Measurements from ENCODE around the gene TRMT10A.
A peak's percentile ranks its signal among the peaks of the same experiment; 100 is the strongest.

TRMT10A gene

GRCh38 chr4:99563310-99564186 lies at the start of gene TRMT10A:
Gene TRMT10A, minus strand, starts transcription at chr4:99564039. Its CDS starts 4,701 bp downstream, at chr4:99559338.
- peak; percentile 100 for DNase-seq

DNA sequence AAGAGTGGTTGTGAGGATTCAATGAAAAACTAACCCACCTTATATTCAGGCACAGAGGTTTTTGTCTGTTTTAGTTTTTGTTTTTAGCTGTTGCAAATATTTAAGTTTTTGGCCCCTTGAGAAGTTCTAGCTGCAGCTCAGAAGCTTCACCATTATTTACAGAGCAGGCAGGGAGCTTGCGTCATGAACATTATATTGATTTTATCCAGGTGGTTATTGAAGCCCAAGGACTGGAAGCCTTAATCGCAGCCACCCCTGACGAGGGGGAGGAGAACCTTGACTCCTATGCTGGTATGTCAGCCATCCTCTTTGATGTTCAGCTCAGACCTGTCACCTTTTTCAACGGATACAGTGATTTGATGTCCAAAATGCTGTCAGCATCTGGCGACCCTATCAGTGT lies 48.9 kb upstream of the TRMT10A start:
- DNase-seq = no peak

DNA sequence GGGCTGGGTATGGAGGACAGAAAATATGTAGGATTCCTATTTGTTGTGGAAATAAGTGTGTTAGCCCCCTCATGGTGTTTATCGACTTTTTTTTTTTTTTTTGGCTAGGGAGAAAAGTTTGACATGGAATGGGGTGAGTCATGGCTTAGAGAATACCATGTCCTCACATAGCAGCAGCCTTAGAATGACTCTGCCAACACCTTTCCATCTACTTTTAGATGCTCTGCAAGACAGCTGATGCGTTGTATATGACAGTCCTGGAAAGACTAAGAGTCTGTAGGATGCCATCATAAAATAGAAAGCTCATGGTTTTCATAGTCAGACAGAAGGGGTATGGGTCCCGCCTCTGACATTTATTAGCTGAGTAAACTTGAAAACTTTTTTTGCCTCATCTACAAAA lies 48.4 kb upstream of the TRMT10A start:
- DNase-seq = no peak

DNA sequence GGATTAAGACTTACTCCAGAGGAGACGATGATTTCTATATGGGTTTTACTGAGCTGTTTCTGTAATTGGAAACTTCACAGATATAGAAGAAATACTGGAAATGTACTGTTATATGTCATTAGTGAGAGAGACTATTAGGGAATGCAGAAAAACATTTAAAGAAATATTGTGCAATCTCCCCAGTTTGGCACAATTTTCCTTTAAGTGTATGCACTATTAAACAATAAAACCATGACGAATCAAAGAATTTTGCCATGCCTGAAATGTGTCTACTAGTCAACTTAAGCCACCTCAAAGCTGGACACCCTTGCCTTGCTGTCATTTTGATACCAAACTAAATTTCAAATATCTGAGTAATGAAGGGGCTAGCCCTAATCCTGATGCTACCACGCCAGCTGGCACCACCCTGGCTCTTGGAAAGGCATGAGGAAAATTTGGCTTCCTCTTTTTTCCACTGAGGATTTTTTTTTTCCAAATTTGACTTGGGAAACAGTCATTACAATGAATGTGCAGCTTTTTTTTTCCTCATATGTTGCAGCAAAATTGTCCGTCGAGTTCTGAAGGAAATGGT lies 46.9 kb upstream of the TRMT10A start:
- no peak for DNase-seq

GRCh38 chr4:99608417-99608816 lies 44.6 kb upstream of the TRMT10A start:
- DNase-seq = no peak

- no peak for DNase-seq
Observed at GRCh38 chr4:99606716-99607115, 42.9 kb upstream of the TRMT10A start.

- DNase-seq = no peak
Observed at GRCh38 chr4:99594818-99595217, 31.0 kb upstream of the TRMT10A start.

- no peak for DNase-seq
Observed at GRCh38 chr4:99593781-99594641, 30.2 kb upstream of the TRMT10A start.

DNA sequence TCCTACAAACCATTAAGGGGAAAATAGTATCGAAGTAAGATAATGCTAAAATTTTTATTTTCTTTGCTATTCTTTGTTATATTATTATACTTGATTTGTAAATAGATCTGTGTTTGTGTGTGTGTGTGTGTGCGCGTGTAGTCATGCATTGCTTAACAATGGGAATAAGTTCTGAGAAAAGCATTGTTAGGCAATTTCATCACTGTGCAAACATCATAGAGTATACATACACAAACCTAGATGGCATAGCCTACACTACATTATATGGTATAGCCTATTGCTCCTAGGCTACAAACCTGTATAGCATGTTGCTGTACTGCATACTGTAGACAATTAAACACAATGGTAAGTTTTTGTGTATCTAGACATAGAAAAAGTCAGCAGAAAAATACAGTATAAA lies 27.9 kb upstream of the TRMT10A start:
- DNase-seq = no peak

DNA sequence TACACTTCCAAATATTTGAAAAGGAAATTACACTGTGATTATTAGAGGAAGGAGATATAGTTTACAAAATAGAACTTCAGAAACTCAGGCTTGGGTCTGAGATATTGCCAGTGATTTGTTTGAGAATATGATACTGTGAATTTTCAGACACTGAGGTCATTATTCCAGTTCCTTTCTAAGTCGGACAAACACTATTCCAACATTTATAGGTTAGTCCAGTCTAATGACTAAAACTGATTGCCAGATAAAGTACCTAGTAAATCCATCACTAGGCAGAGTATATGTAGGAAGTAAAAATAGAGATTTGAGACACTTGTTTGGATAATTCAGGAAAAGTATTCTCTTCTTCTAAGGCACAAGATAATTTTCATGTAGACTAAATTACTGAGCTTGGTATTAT lies 24.0 kb upstream of the TRMT10A start:
- DNase-seq = no peak

- DNase-seq = no peak
Observed at GRCh38 chr4:99587309-99587708, 23.5 kb upstream of the TRMT10A start.

DNA sequence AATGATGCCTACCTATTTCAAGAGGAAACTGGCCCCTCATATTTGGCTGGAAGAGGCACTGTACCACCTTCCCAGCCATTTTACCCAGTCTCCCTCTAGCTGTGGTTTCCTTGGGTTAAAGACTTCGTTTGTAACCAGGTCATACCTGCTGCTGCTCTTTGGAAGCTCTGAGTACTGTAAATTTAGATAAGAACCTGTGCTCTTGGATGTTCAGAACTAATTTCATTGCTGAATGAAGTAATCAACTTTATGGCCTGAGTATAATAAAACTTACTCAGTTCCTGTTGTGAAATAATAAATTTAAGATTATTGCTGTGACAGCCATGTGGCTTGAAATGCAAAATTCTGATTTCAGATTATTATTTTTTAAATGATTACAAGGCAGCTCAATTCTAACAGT lies 23.0 kb upstream of the TRMT10A start:
- DNase-seq = no peak

DNA sequence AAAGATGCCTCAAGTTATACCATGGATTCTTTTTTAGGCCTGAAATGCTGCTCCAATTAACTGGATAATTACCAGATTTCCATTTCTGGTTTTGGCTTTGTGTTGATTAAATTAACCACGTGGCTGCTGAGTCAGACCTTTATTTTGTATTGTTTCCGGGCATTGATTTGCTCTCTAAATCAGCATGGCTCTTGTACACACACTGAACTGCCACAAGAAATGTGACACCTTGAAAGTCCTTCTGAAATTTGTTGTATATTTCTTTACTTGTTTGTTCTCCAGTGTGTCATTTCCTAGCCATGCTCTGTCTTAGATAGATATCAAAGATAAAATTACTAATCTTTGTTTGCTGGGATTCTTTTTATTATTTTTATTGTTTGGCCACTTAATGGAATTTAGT lies 22.5 kb upstream of the TRMT10A start:
- DNase-seq = no peak

DNA sequence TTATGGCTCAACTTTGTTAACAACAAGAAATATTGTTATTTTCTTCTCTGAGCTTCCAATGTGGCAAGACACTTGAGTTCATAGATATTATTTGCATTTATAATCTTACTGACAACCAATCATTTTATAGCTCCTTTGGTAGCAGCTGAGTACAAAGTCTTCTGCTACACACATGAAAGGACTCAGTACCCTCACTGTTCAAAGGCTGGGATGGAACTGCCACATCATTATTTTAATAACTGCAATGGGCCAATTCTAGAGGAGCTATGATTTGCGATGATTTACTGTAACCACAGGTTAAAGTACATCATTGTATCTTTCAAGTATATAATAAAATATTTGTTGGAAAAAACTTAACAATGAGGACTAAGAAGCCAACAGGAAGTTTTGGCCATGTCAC lies 21.7 kb upstream of the TRMT10A start:
- no peak for DNase-seq

DNA sequence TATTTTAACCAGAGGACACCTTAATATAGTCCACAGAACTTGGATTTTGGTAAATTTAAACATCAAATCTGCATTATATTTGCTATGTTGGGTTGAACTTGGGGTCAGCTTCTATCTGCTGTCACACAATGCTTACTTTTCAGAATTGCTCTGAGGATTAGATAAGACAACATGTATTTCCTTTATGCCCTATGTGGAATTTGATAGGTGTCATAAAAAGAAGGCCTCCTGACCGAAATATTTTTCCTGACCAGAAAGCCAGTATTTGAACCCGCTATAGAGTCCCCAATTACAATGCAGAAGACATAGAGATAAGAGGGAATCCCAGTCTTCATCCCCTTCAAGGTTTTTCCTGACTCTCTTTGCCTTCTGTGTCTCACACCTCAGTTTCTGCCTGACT lies 14.9 kb upstream of the TRMT10A start:
- DNase-seq = no peak

DNA sequence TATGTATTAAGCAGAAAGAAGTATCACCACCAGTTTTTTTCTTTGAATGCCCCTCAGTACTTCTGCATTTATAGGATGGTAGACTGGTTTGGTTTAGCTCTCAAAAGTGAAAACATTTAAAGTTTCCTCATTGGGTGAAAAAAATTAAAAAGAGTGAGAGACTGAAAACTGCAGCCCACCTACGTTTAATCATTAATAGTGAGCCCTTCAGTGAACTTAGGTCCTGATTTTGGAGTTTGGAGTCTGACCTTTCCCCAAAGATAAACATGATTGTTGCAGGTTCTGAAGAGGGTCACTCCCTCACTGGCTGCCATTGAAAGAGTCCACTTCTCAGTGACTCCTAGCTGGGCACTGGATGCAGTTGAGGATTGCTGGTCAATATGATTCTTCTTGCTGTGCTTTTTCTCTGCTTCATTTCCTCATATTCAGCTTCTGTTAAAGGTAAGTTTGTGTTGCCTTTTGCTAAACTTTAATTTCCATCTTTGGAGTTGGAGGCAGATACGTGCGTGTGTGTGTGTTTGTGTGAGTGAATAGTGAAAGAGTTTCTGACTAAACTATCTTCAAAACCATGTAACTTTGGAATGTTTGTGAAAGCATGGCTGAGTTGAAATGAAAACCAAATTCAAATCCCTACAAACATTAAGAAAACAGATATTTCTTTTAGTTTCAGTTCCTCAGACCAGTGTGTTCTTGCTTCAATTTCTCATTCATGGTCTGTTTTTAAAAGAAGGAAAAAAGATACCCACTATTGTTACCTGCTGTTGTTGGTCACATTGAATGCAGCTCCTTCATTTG lies 10.9 kb upstream of the TRMT10A start, which contains the start of gene MTTP:
TSS of gene MTTP (plus strand) at position 295 of the 795 bp plus-strand sequence. CDS start at position 381, 86 bp downstream.
- DNase-seq = no peak

DNA sequence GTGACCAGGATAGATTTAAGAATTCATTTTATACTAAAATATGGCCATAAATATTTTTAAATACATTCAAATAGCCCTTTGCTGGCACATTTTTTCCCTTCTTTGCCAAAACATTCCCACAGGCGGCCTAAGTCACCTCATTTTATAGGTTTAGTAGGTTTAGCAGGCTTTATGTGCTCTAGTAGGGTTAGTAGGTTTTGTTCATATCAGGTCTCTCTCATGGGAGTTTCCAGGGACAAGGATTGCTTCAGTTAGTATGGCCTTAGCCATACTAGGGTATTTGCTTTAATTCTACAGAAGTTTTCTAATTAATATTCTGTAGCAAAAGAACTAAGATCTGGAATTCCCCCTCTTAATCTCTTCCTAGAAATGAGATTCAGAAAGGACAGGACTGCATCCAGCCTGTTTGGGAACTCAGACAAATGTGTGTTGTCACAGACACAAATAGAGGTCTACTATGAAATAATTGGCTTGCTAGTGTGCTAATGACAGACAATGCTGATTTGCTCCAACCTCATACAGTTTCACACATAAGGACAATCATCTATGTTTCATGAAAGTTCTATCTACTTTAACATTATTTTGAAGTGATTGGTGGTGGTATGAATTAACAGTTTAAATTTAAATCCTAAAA lies 10.0 kb upstream of the TRMT10A start:
- no peak for DNase-seq

- DNase-seq = no peak
Observed at GRCh38 chr4:99572527-99573240, 8.8 kb upstream of the TRMT10A start.

DNA sequence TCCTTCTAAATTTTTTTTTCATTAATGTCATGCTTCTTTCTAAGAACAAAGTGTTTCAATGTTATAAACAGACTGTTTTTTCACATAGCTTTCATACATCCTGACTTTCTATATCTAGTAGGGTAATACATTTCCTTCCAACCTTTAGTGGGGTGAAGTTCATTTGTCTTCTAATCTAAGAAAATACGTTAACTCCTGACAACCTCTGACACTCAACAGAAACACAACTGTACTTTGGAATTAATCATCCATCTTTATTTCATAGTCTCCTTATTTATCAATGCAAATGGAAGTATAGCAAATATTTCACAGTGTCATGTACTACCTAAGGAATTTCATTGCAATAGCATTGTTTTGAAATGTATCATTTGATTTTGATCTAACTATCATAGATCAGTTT lies 8.0 kb upstream of the TRMT10A start:
- no peak for DNase-seq

GRCh38 chr4:99564921-99565320 lies 1.1 kb upstream of the TRMT10A start:
- no peak for DNase-seq

DNA sequence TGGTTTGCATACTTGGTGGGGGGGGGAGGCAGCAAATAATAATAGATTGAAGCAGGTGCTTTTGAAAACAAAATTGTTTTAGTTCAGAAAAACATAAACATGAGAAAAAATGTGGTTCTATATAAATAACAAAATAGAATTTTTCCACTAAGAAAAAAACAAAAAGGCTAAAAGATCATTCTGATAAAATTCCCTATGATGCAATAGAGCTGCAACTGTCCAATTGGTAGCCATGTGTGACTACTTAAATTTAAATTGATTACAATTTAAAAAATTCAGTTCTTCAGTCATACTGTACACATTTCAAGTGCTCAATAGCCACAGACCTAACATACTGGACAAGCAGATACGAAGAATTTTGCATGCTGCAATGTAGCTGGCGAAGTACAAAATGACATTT lies 11.0 kb downstream of the TRMT10A start:
- no peak for DNase-seq
